GM12865 (cell line): Measurements from ENCODE around the gene FCN1.

ENCODE experiments used
- DNase-seq: peaks from one replicate; pipeline ENCODE4 v3.0.0; 2010; ENCODE audit warnings: low read depth
- H3K4me3 ChIP-seq: 2 replicates; pipeline ENCODE4 v1.5.1; 2011; ENCODE audit warnings: mild to moderate bottlenecking, low read depth, low read length, control low read depth
- CTCF ChIP-seq: IDR thresholded peaks from 2 replicates; pipeline ENCODE4 v1.5.1; 2011; ENCODE audit warnings: low read length, control low read depth, low read depth, inconsistent platforms; ENCODE audit not compliant: insufficient read depth; ENCODE audit errors: missing control alignments

Gene FCN1

GRCh38 chr9:134888603-134889190 lies 29.0 kb downstream of the FCN1 start:
- no peak overlapping the region for H3K4me3 ChIP-seq
- TF ChIP-seq CTCF, result no peak
- DNase-seq, result no peak

DNA sequence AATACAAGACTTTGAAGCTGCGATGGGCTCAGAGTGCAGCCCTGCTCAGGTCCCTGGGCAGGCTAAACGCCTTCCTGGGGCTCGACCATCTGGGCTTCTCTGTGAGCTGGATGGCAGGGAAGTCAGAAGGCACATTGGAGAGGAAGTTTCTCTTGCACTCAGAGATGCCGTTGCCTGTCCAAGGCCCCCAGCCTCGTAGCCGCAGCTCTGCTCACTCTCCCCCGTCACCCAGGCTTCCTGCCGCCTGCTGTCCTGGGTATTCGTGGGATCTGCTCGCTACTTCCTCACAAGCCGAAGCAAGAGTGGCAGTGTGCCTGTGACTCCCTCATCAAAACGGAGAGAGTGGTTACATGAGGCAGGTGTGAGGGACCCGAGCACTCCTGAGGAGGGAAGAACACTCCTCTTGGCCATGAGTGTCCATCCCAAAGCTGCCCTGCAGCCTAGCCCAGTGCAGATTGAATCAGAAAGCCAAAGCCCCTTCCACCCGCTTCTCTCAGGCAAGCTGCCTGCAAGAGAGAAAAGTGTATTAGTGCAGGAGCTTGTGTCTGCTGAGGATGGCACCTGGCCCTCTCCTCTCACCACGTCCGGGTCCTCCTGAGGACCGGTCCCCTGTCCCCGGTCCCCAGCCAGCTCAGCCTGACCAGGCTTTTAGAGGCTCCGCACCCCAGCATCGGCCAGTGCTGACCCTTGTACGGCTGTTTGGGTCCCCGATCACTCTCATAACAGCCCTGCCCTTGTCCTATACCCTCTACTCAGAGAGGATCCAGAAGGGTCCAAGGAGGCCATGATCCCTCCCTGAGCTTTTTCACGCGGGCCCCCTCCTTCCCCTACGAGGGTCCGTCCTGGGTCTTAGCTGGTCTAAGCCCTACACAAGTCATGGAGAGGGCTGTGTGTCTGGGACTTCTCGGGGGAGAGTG lies 29.8 kb downstream of the FCN1 start:
- TF ChIP-seq CTCF, result no peak
- no peak overlapping the region for H3K4me3 ChIP-seq
- no peak for DNase-seq

DNA sequence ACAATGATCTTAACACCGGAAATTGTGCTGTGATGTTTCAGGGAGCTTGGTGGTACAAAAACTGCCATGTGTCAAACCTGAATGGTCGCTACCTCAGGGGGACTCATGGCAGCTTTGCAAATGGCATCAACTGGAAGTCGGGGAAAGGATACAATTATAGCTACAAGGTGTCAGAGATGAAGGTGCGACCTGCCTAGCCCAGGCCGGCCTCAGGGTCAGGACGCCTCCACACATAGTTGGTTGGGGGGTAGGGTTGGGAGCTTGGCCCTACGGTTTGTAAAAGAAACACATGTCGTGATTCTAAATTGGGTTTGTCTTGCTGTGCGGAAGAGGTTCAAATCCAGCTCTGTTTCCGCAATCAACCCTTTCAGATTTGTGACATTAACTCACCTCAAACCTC lies 30.5 kb downstream of the FCN1 start:
- no peak for TF ChIP-seq CTCF
- no peak for DNase-seq
- H3K4me3 ChIP-seq, result no peak overlapping the region

DNA sequence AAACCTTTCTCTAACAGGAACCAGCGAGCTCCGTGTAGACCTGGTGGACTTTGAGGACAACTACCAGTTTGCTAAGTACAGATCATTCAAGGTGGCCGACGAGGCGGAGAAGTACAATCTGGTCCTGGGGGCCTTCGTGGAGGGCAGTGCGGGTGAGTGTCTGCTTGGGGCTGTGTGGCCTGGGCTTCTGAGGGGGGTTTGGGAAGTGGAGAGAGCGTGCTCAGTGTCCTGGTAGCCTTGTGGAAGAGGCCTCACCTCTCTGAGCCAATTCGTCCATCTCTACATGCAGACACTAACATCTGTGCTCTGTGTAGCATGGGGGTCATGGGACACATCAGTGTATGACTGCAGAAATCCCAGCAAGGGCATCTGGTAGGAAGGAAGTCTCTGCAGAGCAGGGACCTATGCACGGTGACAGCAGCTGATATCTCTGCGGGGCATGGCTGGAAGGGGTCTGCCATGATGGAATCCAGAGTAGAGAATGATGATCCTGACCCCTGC lies 31.2 kb downstream of the FCN1 start:
- TF ChIP-seq CTCF, result no peak
- DNase-seq, result no peak
- H3K4me3 ChIP-seq, result no peak overlapping the region

GRCh38 chr9:134885679-134886412 lies 31.9 kb downstream of the FCN1 start:
- no peak for TF ChIP-seq CTCF
- no peak for DNase-seq
- H3K4me3 ChIP-seq, result no peak overlapping the region

DNA sequence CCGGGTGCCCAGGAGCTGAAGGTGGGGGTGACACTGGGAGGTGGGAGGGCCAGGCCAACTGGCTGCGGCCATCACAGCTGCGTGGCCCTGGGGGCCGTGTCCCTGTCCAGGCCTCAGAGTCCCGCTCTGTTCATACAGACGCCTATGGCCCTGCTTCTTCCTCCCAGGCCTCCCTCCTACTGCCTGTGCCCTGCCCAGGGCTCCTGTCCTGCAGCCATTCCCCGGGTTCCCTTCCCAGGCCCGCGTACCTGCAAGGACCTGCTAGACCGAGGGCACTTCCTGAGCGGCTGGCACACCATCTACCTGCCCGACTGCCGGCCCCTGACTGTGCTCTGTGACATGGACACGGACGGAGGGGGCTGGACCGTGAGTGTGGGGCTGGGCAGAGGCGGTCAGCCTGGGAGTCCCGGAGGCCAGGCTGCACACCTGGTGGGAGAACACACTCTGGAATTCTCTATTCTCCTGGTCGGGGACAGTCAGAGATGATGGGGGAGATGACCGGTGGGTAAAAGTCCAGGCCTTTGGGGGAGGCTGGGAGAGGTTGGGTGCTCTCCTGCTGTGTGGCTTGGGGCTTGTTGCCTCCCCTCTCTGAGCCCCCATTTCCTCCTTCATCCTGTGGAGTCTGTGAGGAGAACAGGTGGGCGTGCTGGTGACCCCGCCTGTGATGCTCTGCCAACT lies 32.6 kb downstream of the FCN1 start:
- no peak for DNase-seq
- no peak for TF ChIP-seq CTCF
- no peak overlapping the region for H3K4me3 ChIP-seq
